NCI-H2227 treated with DMSO at 0.1 percent for 48 hours (cell line): Measurements from ENCODE around the gene PRKCE.

Experiments
- DNase-seq: peaks from one replicate; lab custom pipeline; 2025; lab: John Stamatoyannopoulos, UW

Gene PRKCE

DNA sequence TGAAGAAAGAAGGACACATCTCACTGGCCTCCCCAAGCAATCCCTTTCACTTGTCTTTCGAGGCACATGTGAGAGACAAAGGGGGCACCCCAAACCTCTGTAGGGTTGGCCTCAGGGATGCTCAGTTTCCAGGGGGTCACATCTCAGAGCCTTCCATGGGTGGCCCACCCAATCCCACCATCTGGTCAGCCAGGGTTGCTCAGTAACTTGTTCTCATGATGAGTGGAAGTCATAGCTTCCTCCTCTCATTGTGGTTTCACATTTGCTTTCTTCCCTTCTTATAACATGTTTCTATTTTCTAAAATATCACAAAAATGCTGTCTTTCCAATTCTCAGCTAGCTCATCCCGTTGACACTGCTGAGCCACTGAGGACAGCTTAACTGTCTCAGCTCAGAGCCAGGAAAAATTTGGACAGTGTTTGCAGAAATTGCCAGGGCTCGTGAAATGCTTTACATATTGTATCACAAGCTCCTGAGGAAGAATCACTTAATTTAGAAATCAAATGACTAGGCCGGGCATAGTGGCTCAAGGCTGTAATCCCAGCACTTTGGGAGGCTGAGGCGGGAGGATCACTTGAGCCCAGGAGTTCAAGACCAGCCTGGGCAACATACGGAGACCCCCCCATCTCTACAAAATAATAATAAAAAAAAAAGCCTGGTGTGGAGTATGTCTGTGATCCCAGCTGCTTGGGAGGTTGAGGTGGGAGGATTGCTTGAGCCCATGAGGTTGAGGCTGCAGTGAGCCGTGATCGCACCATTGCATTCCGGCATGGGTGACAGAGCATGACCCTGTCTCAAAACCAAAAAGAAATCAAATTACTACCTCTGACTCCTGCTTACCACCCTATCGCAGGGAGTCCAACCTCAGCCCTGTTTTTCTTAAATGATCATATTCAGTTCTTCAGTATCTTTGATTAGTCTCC, 129.3 kb downstream of the PRKCE start:
- no peak for DNase-seq

DNA sequence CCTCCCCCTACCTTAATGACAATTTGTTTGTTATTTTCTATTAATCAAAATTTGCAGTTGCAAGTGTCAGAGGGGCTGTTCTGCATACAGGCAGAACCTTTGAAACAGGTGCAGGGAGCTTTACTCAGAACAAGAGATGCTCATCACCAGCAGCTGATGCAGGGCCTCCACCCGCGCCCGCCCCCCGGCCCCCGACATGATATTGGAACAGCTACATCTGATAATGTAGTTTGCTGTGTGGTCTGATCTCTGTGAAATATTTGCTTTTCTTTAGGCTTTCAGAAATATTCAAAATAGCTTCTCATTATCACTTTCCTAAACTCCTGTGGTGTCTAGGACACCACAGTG, 130.0 kb downstream of the PRKCE start:
- no peak for DNase-seq

GRCh38 chr2:45782436-45782835, 131.0 kb downstream of the PRKCE start:
- DNase-seq: no peak

GRCh38 chr2:45782986-45783385, 131.5 kb downstream of the PRKCE start:
- DNase-seq: no peak

DNA sequence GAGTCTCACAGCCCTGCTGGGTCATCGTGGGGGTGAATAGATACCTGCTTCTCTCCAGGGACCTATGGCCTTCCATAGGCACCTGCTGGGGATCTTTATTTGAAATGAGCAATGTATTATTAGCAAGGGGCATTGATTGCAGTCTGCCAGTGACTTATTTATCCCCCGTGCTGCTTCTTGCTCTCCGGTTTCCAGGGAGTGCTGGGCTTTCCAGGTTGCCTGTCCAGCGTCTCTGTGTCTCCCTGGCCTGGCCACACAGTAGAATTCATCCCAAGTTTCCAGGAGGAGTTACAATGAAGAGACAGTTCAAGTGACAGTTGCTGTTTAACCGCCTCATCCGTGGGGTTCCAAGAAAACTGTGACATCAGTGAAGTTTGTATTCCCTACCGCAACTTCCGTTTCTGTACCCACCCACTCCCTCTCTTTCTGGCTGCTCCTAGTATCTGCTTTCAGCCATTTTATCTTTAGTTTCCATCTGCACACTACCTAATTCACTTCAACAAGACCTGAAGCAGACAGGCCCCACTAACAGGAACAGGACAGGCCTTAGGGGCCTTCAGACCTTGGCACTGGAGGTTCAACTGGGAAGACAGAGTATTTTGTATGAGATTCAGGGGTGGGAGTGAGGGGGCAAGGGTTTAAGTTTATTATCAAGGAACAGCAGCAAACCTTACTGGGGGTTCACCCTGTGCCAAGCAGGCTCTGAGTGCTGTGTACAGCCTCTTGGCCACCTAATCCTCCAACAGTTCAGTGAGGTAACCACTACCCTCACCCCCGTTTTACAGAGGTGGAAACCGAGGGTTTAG, 134.8 kb downstream of the PRKCE start:
- DNase-seq: no peak

DNA sequence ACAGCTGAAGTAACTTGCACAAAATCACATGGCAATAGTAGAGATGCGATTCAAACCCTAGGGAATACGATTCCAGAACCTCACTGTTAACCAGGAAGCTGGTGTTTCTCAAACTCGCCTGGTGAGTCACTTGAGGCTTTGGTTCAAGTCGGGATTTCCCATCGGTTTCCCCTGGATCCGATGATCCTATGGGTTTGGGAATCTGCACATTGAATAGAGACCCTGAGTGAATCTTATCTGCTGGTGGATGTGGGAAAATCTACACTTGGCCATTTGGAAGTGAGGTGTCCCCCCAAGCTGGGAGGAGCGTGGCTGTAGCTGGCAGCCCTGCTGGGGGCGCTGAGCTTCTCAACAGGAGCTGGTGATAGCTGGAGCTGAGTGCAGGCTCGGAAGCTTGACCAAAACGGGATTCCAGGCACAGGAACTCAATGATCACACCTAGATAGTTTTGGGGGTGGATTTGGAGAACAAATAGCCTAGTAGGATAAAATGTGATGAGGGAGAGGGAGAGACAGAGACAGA, 135.4 kb downstream of the PRKCE start:
- no peak for DNase-seq

DNA sequence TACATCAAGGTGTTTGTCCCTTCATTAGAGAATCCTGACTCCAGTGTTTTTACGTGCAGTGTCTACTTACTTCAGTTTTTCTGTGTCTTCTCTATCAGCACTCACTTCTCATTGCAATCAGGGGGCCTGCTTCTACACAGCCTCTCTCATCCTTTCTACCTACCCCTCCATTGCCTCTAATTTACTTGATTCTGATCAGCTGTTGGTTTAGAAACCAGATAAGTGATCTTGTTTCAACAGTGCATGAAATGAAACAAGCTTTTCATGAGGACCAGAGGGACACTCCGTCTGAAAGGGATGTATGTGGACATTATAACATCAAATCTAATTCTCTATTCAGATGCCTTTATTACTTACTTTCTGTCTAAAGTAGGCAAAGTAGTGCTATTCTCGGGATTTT, 136.9 kb downstream of the PRKCE start:
- no peak for DNase-seq

DNA sequence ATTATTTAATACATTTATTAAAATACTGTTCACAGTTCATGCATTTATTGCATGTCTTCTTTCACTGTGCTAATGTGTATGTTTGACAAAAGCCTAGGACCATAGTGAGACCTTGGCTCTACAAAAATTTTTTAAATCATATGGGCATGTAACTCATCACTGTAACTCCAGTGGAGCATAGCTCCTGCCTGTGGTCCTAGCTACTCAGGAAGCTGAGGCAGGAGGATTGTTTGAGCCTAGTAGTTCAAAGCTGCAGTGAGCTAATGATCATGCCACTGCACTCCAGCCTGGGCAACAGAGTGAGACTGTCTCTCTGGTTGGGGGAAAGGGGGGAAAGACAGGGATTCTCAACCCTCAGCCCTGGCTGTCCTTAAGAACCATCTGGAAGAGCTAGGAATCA, 137.8 kb downstream of the PRKCE start:
- no peak for DNase-seq

DNA sequence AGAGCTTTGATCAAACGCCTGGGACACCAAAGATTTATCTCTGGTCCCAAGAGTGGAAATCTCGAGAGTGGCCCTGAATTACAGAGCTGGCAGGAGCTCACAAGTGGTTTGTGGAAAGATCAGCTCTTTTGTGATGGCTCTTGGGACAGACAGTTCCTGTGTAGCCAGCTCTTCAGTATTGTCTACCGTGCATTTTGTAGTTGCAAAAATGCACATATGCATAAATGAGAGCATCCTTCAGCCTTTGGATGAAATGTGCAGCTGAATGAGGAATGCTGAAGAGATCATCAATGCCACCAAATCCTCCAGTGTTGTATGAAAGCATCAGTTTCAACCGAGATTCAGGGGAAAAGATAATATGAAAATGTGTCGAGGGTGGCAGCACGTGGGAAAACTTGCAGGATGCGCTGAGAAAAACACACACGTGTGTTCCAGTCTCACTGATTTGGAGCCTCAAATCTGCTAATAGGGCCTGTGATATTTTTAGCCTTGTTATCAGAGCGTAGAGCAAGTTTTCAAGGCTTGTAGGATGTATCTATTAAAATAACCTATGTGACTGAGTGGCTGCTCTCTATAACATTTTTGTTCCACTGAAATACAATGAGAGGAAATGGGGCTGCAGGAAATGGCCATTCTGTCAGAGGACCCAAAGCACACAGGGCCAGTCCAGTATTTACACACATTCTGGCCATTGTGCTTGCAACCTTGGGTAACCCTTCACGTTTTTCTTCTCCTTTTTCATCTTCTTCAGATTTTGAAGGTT, 138.7 kb downstream of the PRKCE start:
- no peak for DNase-seq

GRCh38 chr2:45793305-45793962, 142.0 kb downstream of the PRKCE start:
- DNase-seq: no peak

GRCh38 chr2:45794134-45794617, 142.7 kb downstream of the PRKCE start:
- no peak for DNase-seq

DNA sequence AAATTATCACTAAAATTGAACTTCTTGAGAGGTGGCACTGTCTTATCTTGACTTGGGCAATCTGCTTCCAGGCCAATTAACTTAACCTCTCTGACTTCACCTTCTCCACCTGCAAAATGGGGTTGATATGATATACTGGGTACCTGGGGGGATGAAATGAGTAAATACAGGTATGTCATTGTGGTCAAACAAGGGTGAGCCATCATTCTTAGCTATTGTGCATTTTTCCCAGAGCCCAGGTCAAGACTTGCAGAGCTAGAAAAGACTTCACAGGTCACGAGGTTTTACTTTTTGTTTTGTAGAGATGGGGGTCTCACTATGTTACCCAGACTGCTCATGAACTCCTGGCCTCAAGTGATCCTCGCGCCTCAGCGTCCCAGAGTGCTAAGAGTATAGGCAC, 145.0 kb downstream of the PRKCE start:
- DNase-seq: no peak

GRCh38 chr2:45797451-45798230, 146.2 kb downstream of the PRKCE start:
- no peak for DNase-seq

GRCh38 chr2:45799679-45800381, 148.4 kb downstream of the PRKCE start:
- no peak for DNase-seq

DNA sequence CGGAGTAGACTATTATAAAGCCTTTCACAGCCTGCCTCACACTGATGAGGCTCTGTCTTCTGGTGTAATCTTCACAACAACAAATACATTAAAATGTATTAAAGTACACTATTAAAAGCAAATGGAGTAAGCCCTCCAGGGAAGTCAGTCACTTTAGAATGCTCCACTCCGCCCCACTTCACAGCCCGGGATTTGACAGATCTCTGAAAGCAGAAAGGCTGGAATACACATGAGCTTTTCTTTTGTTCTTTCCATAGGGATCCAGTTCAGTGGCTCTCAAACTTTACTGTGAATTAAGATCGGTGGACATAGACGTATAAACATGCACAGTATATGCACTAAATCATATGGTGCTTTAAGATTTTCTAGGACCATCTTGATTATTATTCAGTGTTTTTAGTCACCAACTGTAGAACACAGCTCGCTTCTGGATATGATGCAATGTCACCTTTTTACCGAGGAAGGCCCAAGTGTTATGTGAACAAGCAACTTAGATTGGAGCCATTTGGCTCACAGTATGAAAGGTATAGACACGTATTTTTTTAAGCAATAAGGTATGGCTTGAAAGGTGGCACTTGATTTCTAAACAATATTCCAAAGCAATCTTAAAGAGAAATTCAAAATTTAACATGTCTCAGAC, 151.1 kb downstream of the PRKCE start:
- DNase-seq: no peak

- DNase-seq: no peak
These were observed 153.7 kb downstream of the PRKCE start for GRCh38 chr2:45804987-45805755.

DNA sequence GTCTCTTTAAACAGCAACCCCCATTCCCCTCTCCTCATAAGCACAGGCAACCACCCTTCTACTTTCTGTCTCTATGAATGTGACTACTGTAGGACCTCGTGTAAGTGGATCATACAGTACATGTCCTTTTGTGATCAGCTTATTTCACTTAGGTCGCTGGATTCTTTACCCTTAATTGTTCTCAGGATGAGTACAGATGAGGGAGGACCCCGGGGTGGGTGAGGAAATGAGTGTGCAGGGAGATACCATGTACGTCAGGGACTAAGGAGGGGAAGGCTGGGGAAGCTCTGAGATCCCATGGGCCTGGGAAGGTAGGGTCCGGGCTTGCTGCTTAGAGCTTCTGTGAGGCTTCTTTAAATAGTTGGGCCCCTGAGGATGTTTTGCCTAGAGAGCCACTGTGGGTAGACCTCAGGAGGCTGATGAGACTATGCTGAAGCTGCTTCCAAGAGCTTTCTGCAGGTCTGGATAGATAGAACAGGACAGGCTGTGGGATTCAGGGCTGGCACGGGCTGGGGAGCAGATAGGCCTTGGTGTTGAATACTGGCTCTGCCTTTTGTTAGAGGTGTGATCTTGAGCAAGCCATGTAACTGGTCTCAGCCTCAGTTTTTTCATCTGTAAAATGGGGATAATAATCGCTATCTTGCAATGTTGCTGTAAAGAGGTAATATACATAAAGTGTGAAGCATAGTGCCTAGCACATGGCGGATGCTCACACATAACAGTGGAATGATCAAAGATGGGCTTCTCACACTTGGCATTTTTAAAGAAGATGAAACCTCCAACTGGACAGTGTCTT, 155.3 kb downstream of the PRKCE start:
- DNase-seq: no peak

GRCh38 chr2:45808294-45808800, 156.9 kb downstream of the PRKCE start:
- no peak for DNase-seq
